ENCODE measurements around the gene GRIN3A. TPM values are rescaled to one million over a fixed set of nuclear protein-coding genes. Genes with fewer than 3 reads are reported as not detected.
"Not testable (repeated sequence)": the region's sequence is repeated elsewhere in the genome, so short reads cannot be mapped to it uniquely, and the experiment has no call there.

The GRIN3A gene
- total RNA-seq, 1 experiment from 2014 or later, result not detected

DNA sequence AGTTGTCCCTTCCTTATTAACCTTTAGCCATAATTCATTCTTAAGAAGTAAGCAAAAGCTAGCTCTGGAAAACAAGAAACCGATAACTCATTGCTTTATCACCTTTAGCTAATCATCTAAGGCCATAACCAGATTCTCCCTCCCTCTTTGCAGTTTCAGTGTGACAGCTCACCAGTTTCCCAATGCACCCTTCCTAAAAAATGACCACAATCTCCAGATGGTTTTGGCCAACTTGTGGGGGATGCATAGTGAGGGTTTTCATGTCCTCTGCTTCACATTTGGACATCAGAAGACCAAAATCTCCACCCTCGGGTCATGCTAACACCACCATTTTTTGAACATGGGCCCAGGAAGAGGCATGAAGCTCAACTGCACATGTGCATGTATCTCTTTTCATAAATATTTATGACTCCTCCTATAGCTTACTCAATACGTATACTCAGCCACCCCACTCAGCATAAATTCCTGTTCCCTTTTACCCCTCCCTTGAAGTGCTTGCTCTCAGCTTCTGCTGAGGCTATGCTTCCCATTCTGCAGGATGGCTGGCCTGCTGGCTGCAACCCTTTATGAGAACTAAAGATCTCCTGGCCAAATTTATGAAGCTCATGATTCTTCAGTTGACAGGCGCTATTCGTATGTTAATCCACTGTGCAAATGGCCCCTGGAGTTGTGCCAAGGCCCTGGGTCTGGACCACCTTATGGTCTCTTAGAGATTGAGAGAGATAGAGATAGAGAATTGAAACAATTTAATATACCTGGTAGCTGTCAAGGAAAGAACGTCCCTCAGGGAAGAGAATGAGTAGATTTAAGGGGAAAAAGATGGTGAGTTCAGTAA, 158.5 kb downstream of the GRIN3A start:
- no peak for DNase-seq (ENCODE audit: low read depth)

DNA sequence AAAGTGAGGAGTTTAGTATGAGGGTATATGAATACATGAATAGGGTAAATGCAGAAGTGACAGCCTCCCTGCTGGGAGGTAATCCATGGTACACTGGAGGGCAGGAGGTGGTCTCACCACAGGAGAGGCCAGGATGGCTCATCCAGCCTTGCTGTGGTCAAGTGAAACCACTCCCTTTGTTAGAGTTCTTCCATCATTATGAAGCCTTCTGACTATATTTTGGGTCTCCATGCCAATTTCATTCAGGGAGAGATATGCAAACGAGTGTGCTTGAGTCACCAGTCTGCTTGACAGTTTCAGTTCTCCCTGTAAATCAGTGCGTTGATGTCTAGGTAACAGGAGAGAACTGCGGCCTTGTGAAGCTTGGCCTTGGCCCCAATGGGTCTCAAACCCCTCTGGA, 160.1 kb downstream of the GRIN3A start:
- peak; percentile 73 for DNase-seq (ENCODE audit: low read depth)

DNA sequence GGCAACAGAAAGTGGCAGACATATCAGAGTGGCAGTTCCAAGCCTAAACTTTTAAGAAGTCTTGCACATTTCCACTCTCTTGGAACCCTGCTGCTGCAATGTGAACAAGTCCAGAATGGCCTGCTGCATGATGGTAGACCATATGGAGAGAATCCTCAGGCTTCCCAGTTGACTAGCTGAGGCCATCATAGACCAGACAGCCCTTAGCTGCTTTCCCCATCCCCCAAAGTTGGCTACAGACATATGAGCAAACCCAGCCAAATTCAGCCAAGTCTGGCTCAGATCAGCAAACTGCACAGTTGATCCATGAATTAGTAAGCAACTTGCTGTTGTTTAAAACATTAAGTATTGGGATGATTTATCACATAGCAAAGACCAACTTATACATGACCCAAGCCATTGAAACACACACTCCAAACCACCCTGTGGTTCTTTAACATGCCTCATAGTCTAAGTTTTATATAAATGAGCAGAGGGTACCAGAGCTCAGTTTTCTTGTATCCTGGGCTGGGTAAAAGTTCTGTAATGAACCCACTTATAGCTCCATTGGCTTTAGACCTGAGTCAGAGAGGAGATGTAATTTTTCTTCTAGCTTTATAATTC, 163.6 kb downstream of the GRIN3A start:
- DNase-seq (ENCODE audit: low read depth), result no peak

DNA sequence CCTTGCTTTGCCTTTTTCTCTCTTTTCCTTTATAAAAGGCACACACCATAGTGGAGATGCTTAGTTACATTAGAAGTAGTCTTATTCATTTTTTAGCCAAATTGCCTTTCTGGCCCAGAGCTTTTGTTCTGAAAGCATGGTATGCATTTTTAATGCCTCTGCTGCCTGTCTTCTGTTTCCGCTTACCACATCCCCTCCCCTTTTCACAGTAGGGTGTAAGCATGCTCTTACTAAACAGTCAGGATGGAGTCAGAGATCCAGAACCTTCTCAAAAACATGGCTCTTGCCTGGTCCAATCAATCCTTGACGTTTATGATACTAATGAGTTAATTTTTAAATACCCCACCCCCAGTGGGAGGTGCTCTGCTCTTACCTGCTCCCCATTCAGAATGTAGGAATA, 166.1 kb downstream of the GRIN3A start:
- no peak for DNase-seq (ENCODE audit: low read depth)

DNA sequence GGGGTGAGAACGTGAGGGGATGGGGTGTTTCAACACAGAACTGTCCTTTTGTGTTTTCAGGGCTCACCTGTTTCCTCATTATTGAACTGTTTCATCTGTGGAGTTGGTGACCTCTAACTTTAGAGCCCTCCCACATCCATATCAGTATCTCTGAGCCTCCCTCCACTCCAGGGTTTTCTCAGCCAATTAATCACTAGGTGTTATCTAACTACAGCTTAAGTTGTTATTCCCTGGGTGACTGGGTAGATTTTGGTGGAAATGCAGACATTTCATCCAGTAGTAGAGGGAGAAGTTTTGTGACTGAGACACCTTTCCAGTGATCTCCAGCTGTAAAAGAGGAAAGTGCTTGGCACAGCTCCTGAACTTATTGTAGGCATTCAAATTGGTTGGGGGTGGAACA, 167.3 kb downstream of the GRIN3A start:
- no peak for DNase-seq (ENCODE audit: low read depth)

DNA sequence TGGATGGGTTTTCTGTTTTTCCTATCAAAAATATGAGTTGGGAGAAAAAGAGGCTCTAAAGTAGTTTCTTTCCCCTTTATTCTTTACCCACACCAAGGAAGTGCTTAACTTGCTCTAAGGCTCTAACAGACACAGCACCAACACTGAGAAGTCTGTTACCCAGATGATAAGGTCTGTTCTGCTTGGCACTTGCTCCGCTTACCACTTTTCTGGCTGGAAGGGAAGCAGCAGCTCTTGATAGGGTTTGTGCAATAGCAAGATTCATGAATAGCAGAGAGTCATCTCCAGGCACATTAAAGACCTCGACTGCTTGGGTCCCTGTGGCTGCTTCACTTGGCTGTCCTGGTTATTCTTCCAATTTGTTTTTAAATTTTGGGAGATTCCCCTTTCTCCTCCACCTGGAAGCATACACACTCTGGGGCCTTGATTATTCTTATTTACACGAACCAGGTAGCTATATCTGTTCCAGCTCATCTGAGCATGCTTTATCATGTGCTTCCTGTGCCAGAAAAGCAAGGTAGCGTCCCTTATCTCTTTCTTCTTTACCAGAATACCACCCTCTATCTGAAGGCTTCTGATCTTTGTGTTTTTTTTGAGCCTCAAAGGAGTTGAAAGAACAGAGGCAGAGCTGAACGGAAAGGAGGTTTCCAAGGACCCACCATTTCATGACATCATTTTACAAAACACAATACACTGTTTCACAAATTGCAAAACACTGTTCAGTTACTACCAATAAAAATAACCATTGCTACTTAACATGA, 168.5 kb downstream of the GRIN3A start:
- DNase-seq (ENCODE audit: low read depth), result no peak

DNA sequence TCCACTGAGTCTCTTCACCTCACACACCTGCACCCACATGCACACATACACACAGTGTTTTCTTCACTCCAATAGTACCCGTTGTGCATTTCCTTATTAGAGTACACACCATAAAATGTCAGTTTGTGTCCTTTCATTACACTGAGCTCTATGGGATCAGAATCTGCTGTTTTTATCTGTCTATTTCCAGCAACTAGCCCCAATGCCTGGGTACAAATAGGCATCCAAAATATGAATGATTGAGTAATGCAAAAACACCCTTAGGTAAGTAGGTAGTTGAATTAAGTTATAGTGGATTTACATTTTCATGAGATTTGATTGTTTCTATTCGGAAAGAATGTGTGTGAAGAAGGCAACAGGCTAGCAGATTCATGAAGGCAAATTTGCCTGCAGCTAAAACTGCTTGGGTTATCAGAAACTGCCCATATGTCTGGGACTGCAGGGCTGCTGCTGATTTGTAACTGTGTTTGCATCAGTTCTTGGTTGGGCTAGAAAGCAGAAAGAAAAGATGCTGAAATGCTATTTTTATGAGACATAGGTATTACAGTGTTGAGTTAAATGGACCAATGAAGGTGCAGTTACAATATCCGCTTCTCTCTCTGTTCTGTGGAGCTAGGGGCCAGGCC, 170.6 kb downstream of the GRIN3A start:
- DNase-seq (ENCODE audit: low read depth), result no peak

DNA sequence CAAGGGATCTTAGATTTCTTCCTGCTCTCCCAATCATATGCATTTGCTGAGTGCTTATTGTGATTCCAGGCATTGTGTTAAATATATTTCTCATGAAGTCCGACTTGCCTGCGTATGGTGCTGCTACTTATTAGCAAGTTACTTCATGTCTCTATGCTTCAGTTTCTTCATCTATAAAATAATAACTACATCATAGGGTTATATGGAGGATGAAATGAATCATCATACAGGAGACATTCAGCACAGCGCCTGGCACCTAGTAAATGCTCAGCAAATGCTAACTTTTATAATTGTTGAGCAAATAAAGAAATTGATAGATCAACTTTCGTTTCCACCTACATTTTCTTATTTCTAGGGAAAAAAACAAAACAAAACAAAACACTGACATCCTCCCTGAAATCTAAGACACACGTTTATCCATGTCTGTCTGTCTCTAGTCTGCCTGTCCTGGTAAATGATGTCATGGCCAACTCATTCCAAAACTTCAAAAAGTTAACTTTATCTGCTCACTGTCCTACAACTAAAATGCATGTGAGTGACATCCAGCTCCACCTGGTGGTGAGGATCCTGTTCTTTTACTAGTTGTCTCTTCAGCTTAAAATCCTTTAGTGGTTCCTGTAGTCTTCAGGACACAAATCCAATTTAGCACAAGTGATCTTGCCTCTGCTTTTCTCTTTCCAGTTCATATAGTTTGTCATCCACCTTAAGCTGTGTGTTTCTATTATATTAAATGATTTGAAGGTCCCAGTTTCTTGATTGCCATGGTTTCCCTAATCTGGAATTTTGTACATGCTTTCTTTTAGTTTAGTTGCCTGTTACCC, 171.3 kb downstream of the GRIN3A start:
- DNase-seq (ENCODE audit: low read depth), result peak; percentile 54

DNA sequence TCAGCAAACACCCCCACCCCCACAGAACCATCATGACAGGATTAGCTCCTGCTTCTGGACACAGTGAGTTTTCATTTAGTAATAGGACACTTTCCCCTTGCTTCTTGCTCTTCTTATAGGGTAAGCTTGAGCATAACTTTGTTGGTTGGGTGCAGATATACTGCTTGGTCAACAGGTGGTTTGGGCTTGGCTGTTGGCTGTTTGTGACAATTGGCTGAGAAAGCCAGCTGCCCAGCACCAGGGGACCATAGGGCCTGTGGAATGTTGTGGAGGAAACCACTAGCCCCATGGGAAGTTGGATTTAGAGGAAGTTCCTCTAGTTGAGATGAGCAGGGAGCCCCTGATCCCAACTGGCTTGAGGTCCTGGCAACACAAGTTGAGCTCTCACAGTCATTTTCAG, 174.2 kb downstream of the GRIN3A start:
- DNase-seq (ENCODE audit: low read depth), result no peak

DNA sequence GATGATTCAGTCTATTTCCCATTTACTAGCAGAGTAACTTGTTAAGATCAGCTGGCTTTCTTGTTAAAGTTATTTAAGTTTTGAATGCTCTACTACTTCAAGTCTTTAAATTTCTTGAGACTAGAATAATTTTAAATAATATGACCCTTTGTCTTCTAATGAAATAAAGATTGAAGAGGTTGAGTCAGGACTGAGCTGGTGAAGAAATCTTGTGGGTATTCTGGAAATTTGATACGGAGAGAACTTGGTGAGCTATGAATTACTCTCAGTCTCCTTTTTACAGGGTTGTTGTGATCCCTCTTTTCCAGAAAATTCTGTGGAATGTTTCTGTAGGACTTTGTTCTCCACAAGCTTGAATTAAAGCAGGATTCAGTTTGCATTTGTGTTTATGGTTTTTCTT, 175.5 kb downstream of the GRIN3A start:
- no peak for DNase-seq (ENCODE audit: low read depth)

DNA sequence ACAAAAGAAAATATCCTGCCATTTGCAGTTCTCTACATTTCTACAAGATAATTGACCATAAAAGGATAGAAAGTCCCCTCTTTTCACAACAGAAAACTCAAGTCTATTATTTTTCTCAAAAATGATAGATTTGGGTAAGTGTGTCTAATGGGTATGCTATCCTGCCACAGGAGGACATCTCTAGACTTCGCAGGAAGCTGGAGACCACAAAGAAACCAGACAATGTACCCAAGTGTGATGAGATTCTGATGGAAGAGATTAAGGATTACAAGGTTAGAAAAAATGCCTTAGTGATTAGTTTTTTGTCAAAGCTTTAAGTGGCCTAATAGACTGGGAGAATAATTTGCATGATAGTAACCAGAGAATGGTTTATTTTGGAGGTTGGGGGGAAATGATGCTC, 176.7 kb downstream of the GRIN3A start:
- DNase-seq (ENCODE audit: low read depth), result no peak

DNA sequence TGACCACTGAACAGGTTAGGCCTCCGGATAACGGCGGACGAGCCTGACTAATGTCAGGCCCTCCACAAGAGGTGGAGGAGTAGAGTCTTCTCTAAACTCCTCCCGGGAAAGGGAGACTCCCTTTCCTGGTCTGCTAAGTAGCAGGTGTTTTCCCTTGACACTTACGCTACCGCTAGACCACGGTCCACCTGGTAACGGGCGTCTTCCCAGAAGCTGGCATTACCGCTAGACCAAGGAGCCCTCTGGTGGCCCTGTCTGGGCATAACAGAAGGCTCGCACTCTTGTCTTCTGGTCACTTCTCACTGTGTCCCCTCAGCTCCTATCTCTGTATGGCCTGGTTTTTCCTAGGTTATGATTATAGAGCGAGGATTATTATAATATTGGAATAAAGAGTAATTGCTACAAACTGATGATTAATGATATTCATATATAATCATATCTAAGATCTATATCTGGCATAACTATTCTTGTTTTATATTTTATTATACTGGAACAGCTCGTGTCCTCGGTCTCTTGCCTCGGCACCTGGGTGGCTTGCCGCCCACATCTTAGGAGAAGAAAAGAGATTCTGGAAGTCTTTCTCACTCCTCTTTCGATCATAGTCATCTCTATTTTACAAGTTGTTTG, 188.9 kb downstream of the GRIN3A start:
- DNase-seq (ENCODE audit: low read depth), result not testable (repeated sequence)

DNA sequence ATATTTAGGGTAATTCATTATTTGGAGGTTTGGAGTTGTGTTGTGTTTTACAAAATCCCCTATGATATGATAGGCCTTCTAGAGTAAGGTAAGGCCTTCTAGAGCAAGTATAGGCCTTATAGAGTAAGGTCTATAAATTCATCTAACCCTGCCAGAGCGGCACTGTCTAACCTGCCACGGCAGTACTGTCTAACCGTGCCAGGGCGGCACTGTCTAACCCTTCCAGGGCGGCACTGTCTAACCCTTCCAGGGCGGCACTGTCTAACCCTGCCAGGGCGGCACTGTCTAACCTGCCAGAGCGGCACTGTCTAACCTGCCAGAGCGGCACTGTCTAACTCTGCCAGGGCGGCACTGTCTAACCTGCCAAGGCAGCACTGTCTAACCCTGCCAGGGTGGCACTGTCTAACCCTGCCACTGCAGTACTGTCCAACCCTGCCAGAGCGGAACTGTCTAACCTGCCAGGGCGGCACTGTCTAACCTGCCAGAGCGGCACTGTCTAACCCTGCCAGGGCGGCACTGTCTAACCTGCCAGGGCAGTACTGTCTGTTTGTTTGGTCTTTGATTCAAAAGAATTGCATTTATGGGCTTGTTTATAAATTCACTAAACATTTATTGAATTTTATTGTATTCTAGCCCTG, 195.2 kb downstream of the GRIN3A start:
- no peak for DNase-seq (ENCODE audit: low read depth)

DNA sequence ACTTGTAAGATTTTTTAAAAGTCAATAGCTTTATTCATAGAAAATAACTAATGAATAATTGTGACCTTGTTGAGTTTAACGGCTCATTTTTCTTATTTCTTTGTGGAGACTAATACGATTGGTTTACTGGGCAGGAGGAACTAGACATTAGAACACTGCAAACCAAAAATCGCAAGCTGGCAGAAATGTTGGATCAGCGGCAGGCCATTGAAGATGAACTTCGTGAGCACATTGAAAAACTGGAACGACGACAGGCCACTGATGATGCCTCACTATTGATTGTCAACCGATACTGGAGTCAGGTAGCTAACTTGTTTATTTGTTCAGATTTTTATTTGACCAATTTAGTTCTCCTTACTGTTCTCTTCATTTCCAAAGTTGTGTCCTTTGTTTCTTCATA, 198.4 kb downstream of the GRIN3A start:
- no peak for DNase-seq (ENCODE audit: low read depth)

DNA sequence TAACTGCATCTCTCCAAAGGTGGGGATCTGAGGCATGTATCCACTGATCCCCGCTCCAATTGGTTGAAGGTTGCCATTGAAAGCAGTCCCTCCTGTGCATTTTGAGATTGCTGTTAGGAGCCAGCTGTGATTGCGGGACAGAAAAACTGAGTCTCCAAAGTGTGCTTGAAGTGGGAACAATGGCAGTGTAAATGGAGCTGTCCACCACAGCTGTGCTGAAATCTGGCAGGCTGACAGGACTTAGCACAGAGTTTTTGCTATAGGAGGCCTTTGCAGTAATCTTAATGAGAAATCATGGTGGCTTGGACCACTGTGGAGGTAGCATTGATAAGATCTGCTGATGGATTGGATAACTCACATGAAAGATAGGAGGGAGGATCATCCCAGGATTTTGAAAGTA, 201.5 kb downstream of the GRIN3A start:
- peak; percentile 20 for DNase-seq (ENCODE audit: low read depth)

DNA sequence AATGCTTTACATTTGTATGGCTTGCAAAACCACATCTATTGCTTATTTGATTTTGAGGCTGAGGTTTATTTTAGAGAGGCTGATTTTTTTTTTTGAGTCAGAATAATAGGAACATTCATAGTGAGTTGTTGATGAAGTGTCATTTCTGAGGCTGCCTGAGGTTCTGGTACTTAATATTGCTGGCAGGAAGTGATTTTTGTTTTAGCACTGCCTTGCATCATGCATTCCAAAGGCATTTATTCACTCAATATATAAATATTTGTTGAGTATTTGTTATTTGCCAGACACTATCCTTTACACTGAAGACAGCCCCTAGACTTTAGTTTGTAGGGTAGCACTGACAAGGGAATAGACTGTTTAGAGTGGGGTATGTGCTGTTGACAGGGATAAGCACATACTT, 202.1 kb downstream of the GRIN3A start:
- peak; percentile 30 for DNase-seq (ENCODE audit: low read depth)

DNA sequence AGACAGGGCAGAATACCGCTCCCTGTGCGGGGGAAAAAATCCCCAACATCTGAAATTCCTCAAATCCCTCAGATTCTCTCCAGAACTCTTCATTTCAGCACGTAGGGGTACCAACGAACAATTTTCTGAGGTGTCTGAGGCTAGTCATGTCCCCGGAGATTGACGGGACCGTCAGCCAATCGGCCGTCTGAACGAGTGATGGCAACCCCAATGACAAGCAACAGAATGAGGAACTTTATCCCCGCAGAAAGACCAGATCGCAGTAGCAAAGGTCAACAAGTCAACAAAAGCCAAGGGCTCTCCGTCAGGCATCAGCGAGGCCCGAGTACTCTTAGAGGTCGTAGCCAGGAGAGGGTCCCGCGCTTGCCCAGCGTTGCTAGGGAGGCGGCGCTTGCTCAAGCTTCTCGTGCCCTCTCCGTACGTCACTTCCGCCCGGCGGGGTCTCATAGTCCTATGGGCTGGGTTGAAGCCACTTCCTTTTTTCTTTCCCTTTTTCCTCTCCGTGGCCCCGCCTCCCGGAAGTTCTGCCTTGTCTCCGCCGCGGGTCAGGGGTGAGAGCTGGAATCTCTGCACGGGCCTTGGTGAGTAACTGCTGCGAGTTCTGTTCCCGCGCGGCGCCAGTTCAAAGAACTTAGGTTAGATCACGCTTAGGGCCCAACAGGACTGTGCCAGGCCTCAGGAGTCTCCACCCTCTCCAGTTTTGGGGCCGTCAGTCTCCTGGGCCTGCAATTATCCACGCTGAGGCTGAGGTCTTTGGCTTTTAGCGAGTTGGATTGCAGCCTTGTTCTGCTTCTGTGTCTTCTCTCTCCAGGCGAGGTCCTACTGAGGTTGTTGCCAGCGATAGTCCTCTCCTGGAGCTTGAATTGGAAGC, 204.9 kb downstream of the GRIN3A start, which contains the start of gene RNF20:
Gene RNF20 (plus strand): TSS at position 520 of the 871 bp plus-strand sequence. CDS start 1,571 bp downstream, outside the sequence.
- peak; percentile 100 for DNase-seq (ENCODE audit: low read depth)

DNA sequence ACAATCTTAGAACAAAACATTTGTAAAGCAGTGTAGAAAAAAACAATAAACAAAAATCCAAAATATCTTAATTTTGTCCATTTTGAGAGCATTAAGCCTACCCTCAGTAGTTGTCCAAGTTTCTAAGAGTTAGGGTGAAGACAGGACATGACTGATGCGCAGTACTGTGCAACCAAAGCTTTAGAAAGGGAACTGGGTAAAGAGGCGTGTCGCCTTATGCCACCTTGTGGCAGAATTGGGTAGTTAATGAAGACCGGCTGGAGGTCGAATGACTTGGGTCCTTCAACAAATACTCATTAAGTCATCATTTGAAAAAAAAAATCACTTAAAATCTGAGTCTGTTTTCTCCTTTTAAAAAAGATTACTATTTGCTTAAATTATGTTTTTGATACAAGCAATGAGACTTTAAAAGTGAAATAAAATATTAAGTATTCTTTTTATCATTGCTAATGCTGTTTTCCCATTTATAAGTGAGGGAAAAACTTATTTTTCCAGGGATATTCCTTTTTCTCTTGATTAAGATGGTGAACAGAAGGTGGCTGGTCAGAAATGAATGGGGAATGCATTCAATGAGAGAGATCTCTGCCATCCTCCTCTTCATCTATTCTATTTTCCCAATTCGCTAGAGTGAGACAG, 208.3 kb downstream of the GRIN3A start:
- DNase-seq (ENCODE audit: low read depth), result peak; percentile 73

DNA sequence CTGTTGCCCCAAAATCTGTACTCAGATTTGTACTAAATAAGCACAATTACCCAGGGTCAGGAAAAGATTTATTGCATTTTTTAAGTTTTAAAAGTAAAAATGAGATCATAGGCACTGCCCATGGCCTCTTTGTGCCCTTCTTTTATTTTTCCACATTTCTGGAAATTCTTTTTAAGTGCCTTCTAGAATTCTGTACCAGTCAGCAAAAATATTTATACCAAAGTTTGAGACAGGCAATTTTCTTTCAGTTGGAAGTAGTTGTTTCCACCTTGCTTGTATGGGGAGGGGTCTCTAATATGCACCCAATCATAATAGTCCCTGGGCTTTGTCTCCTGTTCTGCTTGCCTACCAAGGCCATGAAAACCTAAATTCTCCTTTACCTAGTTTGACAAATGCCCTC, 210.4 kb downstream of the GRIN3A start:
- no peak for DNase-seq (ENCODE audit: low read depth)
